GM06990 (cell line): ENCODE data around the gene TEX48.

Source experiments
- DNase-seq: peaks from one replicate; pipeline ENCODE4 v3.0.0-alpha.2; 2011; ENCODE audit not compliant: insufficient read length; ENCODE audit errors: extremely low read depth
- H3K27me3 ChIP-seq: replicated peaks from 2 replicates; pipeline ENCODE4 v1.6.0; 2011; ENCODE audit warnings: low read length; ENCODE audit not compliant: control insufficient read depth, insufficient read depth
- H3K36me3 ChIP-seq: 2 replicates; pipeline ENCODE4 v1.5.1; 2011; ENCODE audit warnings: low read length; ENCODE audit not compliant: control insufficient read depth, insufficient read depth
- H3K4me3 ChIP-seq: replicated peaks from 2 replicates; pipeline ENCODE4 v1.5.1; 2011; ENCODE audit warnings: low read depth, mild to moderate bottlenecking, control low read depth, low read length
- TF ChIP-seq, protein P1 (sequence below): IDR thresholded peaks from 2 replicates; pipeline ENCODE4 v1.5.1; 2011; ENCODE audit warnings: low read length, control low read depth, mild to moderate bottlenecking, inconsistent platforms; ENCODE audit not compliant: insufficient read depth, poor library complexity, severe bottlenecking

The TEX48 gene, protein sequence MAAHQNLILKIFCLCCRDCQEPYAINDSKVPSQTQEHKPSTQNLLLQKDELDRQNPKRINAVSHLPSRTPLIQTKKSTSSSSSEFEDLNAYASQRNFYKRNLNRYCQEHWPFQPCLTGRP

DNA sequence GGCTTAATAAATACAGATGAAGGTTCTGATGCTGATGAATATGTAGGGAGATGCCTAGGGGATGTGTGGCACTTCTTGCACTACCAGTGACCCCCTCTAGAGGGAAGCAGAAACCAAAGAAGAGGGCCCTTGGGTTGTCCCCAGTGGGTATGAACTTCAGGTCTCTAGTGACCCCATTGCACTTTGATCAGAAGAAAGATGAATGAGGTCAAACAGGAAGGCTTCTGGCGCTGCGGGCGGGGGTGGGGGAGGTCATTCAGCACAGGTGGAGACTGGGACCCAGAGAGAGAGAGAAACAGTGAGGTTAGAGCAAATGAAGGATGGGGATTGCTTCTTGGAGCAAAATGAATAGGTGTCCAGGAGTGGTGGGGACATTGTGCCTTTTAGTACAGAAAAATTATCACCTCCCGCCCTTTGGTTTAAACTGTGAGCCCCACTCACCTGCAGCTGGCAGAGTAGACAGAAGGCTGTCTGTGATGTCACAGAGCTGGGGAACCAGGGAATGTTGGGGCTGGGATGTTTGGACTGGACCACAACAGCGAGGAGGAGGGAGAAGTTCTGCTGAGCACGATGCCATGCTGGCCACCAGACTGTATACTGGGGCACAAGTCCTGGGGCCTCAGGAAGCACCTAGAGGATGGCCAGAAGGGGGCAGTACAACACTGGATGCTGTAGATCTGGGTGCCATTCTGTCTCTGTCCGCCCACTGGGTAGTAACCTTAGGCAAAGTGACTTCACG is at the start of gene TEX48:
Gene TEX48, minus strand, starts transcription at position 599 of the 739 bp plus-strand sequence. CDS start 10,469 bp downstream, outside the sequence.
- no peaks in the 10 kb centered on the region for H3K36me3 ChIP-seq
- DNase-seq = peak; percentile 54
- peaks cover 2% of the 10 kb centered on the region; the same call in 1 of the 2 replicates for H3K27me3 ChIP-seq
- TF ChIP-seq, protein P1, sequence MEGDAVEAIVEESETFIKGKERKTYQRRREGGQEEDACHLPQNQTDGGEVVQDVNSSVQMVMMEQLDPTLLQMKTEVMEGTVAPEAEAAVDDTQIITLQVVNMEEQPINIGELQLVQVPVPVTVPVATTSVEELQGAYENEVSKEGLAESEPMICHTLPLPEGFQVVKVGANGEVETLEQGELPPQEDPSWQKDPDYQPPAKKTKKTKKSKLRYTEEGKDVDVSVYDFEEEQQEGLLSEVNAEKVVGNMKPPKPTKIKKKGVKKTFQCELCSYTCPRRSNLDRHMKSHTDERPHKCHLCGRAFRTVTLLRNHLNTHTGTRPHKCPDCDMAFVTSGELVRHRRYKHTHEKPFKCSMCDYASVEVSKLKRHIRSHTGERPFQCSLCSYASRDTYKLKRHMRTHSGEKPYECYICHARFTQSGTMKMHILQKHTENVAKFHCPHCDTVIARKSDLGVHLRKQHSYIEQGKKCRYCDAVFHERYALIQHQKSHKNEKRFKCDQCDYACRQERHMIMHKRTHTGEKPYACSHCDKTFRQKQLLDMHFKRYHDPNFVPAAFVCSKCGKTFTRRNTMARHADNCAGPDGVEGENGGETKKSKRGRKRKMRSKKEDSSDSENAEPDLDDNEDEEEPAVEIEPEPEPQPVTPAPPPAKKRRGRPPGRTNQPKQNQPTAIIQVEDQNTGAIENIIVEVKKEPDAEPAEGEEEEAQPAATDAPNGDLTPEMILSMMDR = peak; percentile 90
- H3K4me3 ChIP-seq = no peak within 1 kb of the TSS

DNA sequence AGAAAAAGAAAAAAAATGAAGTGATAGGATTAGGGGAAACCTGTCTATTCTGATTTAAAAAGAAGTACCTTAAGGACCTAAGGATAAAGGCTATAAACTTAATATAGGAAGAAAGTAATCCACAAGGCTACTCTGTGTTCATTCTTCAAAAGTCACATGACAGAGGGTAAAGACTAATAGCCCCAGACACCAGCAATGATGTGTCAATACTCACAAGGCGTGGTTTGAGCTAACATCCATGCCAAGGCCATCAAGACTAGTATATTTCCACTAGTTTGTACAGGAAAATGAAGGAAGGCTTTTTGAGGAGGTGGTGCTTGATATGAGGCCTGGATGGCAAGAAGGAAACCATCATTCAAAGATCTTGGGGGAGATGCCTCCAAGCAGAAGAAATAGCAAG is 49.7 kb upstream of the TEX48 start:
- no peak for DNase-seq
- H3K27me3 ChIP-seq = no peaks in the 10 kb centered on the region
- H3K4me3 ChIP-seq = no peak overlapping the region
- TF ChIP-seq, protein P1 = no peak
- H3K36me3 ChIP-seq = no peaks in the 10 kb centered on the region

DNA sequence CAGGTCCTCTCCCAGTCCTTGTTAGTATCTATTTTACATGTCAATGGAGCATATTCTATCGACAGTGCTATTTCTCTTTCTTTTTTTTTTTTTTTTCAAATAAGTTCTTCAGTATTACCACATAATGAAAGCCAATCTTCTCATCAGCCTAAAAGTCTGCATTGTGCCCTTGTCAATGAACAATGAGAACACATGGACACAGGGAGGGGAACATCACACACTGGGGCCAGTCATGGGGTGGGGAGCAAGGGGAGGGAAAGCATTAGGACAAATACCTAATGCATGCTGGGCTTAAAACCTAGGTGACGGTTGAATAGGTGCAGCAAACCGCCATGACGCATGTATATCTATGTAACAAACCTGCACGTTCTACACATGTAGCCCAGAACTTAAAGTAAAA is 47.7 kb upstream of the TEX48 start:
- DNase-seq = no peak
- Histone ChIP-seq H3K36me3 (no peaks in the 10 kb centered on the region), H3K27me3 (no peaks in the 10 kb centered on the region)

DNA sequence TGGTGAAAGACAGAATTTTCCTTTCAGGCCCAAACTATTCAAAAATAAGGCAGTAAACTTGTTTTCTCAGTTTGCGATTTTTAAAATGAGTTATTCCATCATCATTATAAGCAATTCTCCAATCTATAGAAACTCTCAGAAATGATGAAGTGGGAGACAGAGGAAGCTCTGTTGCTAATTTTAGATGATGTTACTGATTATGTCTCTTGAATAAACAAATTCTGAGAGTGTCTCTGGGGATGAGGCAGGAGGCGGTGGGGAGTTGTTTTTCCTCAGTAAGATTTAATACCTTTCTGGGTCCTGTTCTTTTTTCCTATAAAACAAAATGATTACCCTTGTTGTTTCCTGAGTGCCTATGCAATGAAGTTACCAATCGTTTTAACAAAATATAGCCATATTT is 43.9 kb upstream of the TEX48 start:
- no peak for DNase-seq
- TF ChIP-seq, protein P1 = no peak
- H3K36me3 ChIP-seq = no peaks in the 10 kb centered on the region
- peaks cover 3% of the 10 kb centered on the region; the same call in 1 of the 2 replicates for H3K27me3 ChIP-seq
- H3K4me3 ChIP-seq = no peak overlapping the region

More for the DNA sequence above, 47.7 kb upstream of the TEX48 start:
- TF ChIP-seq, protein P1 = no peak
- no peak overlapping the region for H3K4me3 ChIP-seq

DNA sequence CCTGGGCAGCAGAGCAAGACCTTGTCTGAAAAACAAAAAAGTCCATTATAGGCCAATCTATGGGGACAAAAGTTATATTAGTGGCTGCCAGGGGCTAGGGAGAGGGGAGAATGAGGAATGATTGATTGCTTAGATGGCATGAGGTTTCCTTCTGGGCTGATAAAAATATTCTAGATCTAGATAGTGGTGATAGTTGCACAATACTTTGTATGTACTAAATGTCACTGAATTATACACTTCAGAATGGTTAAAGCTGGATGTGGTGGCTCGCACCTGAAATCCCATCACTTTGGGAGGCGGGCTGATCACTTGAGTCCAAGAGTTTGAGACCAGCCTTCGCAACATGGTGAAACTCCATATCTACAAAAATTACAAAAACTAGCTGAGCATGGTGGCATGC is 42.8 kb upstream of the TEX48 start:
- Histone ChIP-seq H3K4me3 (no peak overlapping the region), H3K27me3 (peaks cover 6% of the 10 kb centered on the region), H3K36me3 (no peaks in the 10 kb centered on the region)
- TF ChIP-seq, protein P1 = no peak
- no peak for DNase-seq

DNA sequence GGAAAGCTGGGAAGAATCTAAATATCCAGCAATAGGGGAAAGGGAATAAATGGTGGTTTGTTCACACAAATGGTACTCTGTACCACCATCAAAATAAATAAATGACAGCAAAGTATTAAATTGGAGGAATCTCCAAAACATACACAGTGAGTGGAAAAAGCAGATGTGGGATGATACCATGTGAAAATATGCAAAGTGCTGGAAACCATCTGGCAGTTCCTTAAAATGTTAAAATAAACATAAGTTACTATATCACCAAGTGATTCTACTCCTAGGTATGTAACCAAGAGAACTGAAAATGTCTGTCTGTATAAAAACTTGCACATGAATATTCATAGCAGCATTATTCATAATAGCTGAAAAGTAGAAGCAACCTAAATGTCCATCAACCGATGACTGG is 41.9 kb upstream of the TEX48 start:
- Histone ChIP-seq H3K36me3 (no peaks in the 10 kb centered on the region), H3K27me3 (peaks cover 6% of the 10 kb centered on the region), H3K4me3 (no peak overlapping the region)
- DNase-seq = no peak
- TF ChIP-seq, protein P1 = no peak
